MM.1S (cell line): ENCODE measurements around the gene NRBP1.

Experiments
- CTCF ChIP-seq: fragments of 300-600 bp; sonication (generic); IDR thresholded peaks from 2 replicates; pipeline ENCODE4 v1.5.1; 2016; ENCODE audit warnings: antibody characterized with exemption, low read length, mixed read lengths
- EZH2 ChIP-seq: fragments of 300-600 bp; sonication (generic); optimal IDR thresholded peaks from 2 replicates; pipeline ENCODE3; 2017; ENCODE audit warnings: low read depth, mild to moderate bottlenecking, antibody characterized with exemption, low read length, mixed read lengths
- EZH2phosphoT487 ChIP-seq: fragments of 300-600 bp; sonication (generic); IDR thresholded peaks from 2 replicates; pipeline ENCODE4 v1.6.1; 2018; ENCODE audit warnings: antibody characterized with exemption, low read length

- TF ChIP-seq EZH2 (no peak), CTCF (no peak), EZH2phosphoT487 (no peak)
These were observed 49.0 kb upstream of the NRBP1 start for GRCh38 chr2:27379383-27379835.
